Measurements from ENCODE around the gene JMJD7. TPM values are rescaled to one million over a fixed set of nuclear protein-coding genes. Genes with fewer than 3 reads are reported as not detected.

The JMJD7 gene
- total RNA-seq, 1 donor from 2014 or later = 14.3 TPM

DNA sequence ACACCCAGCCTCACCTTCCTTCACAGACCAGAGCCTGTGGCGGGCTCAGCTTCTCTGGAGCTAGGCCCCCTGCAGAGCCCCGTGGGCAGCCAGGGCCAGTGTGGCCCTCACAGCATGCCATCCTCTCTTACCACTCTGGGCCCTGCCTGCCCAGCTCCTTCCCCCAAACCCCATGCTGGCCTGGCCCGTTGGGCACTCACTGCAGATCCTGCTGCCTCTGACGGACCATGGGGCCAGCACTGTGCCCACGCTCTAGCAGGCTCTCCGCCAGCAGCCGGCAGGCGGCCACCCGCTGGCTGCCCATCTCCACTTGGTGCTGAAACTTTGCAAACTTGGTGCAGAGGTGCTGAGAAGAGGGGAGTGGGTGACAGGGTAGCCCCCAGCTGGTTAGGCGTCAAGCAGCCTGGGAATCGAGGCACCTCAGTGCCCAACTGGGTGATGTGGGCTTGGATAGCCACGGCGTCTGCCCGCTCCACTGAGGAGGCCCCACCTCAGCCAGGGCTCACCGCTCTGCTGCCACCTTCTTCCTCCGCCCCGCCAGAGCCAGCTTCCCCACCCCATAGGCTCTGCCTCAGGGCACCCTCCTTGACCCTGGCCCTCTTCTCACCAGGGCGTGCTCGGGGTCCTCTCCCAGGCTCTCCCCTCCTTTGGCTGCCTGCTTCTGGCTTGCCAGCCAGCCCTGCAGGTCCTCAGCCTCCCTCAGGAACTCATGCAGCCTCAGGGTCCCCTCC lies 43.4 kb downstream of the JMJD7 start:
- DNase-seq (no peak), ATAC-seq (ENCODE audit: poor library complexity) (peak; percentile 11)
- intact Hi-C loops (cut with DNase I) = no loop called here

DNA sequence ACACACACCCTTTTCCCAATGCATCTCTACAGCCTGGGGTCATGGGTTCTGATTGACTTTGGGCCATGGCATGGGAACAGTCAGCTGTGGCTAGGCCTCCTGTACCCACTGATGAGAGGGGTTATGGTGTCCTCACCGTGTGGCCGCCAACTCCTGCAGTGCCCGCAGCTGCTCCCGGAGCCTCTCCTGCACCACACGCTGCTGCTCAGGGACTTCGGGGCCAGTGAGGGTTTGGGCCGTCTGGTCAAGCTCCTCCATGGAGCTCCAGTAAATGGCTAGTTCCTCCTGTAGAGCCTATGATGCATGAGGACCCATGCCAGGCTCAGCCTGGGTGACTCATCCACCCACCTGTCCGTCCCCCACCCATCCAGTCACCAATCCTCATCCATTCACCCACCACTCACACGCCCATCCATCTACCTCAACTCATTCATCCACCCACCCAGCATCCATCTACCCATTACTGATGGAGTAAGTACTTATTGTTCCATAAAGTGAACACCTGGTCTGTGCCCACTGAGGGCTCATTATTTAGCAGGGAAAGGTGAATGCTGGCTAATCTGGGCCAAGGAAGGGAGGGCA lies 44.4 kb downstream of the JMJD7 start:
- intact Hi-C loops (cut with DNase I) = no loop called here
- DNase-seq (no peak), ATAC-seq (ENCODE audit: poor library complexity) (no peak)

DNA sequence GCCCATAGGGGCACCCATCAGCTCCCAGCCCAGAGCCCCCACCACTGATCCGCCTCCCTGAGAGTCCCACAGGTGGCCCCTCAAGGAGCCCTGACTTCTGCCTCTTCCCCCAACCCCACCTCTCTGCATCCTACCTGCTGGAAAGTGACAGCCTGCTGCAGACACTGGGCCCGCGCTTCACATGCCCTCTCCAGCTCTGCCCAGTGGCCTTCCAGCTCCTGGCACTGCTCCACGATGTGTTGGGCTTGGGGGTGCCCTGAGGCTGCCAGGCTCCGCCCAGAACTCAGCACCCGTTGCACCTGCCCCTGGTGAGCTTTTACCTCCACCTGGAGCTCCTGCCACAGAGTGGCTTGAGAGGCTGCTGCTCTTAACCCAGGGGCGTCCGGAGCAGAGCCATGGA lies 45.8 kb downstream of the JMJD7 start:
- no peak for ATAC-seq (ENCODE audit: poor library complexity)
- DNase-seq = no peak
- intact Hi-C loops (cut with DNase I) = no loop called here

DNA sequence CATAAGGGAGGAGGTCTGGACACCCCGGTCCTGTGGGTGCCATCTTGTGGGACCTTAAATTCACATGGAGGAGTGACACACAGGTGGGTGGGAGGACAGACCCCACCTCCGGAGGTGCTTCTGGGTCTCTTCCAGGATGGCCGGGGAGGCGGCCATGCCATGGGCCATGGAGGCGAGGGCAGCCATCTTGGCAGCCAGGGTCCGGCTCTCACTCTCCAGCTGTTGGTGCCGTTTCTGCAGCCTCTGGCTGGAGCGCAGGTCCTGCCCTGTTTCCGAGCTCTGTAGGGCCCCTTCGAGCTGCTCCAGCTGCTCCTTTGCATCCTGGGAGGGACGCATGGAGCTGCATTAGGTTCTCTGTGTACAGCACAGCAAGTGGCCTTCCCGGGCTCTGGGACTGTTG lies 46.8 kb downstream of the JMJD7 start:
- DNase-seq (no peak), ATAC-seq (ENCODE audit: poor library complexity) (no peak)
- intact Hi-C loops (cut with DNase I) = no loop called here

DNA sequence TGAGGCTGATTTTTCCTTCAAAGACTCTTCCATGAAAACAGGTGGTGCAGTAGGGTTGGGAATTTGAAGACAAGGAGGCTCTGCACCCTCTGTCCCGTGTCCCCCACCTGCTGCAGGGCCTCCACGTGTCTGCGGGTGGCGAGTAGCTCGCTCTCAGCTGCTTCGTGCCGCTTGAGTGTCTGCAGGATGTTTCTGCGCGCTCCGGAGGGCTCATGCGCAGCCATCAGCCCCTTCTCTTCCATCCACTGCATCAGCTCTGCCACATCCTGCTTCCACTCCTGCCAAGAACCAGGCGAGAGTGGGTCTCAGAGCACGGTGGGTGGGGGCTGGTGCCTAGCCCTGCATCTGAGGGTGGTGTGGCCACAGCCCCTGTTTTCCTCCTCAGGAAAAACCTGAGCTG lies 48.1 kb downstream of the JMJD7 start:
- ATAC-seq (ENCODE audit: poor library complexity) = no peak
- DNase-seq = no peak
- intact Hi-C loops (cut with DNase I) = no loop called here

DNA sequence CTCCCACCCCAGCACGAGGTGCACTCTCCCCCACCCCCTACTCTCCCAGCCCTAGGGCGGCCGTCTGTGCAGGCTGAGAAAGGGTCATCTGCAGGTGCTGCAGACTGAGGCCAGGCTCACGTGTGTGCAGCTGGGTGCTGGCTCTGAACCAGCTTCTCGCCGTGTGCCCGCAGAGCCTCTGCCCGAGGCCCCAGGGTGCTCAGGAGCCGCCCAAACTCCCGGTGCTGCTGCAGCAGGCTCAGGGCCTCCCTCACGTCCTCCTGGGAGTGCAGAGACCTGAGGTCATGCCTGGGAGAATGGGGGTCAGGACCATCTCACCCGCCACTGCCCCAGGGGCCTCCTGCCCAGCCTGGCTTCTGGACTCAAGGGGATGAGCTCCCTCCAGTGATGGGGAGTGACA lies 48.8 kb downstream of the JMJD7 start:
- ATAC-seq (ENCODE audit: poor library complexity) = no peak
- intact Hi-C loops (cut with DNase I) = no loop called here
- no peak for DNase-seq

DNA sequence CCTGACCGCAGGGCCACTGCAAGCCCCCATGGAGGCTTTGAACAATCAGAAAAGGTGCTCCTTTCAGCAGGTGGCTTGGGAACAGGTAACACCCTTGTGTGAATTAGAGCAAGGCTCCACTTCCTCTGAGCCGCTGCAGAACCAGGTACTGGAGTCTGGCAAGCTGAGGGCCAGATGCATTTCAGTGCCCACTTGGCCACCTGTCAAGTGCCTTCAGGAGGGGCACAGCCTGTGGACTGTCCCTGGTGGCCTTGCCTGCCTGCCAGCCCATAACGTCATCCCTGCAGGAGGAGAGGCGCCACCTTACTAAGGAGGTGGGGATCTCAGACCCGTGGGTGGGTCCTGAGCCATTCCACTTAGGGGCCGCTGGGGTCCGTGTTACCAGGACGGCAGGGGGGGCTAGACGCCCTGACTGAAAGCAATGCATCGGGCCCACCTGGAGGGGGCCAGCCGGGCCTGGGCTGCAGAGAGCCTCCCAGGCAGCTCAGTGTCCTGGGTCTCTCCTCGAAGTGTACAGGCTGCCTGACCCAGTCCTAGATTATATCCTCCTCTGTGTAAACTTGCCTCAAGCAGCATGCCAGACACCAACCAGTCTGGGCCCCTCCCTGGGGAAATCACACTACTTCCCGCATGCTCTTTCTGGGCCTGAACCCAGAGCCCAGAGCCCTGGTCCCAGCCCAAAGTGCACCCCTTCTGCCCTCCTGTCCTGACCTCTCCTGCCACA lies 49.9 kb downstream of the JMJD7 start:
- no peak for DNase-seq
- intact Hi-C loops (cut with DNase I) = no loop called here
- no peak for ATAC-seq (ENCODE audit: poor library complexity)

DNA sequence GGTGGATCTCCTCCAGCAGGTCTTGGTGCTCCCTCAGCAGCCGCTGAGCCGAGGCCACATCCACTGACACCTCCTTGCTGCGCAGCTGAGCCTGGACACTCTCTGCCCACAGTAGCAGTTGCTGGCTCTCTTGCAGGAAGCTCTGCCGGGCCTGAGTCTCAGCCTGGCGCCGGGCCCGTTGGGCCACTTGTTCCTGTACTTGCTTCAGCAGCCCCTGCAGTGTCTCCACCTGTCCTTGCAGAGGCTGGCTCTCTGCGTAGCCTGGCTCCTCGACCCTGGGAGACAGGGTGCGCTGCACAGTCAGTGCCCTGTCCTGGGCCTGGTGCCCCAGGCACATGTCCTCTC lies 50.4 kb downstream of the JMJD7 start:
- ATAC-seq (ENCODE audit: poor library complexity) (peak; percentile 63), DNase-seq (peak; percentile 80)
- intact Hi-C loops (cut with DNase I) = no loop called here

DNA sequence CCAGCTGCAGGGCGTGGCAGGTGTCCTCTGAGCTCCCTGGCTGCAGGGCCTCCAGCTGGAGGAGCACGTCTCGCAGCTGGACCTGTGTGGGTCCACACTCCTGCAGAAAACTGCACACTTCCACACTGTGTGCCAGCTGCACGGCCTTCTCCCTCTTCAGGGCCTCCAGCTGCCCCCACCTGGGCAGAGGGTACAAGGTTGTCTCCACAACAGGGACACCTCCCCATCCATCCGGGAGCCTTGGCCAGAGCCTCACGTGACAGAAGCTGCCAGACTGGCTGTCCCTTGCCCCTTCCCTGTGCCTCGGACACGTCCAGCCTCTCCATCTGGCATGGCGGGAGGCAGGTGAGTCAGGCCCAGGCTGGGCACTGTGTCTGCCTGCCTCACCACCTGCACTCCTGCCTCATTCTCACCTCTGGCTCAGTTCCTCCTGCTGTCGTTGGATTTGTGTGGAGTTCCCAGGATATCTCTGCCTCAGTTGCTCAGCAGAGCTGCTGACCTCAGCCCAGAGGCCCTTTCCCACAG lies 51.5 kb downstream of the JMJD7 start:
- DNase-seq = no peak

DNA sequence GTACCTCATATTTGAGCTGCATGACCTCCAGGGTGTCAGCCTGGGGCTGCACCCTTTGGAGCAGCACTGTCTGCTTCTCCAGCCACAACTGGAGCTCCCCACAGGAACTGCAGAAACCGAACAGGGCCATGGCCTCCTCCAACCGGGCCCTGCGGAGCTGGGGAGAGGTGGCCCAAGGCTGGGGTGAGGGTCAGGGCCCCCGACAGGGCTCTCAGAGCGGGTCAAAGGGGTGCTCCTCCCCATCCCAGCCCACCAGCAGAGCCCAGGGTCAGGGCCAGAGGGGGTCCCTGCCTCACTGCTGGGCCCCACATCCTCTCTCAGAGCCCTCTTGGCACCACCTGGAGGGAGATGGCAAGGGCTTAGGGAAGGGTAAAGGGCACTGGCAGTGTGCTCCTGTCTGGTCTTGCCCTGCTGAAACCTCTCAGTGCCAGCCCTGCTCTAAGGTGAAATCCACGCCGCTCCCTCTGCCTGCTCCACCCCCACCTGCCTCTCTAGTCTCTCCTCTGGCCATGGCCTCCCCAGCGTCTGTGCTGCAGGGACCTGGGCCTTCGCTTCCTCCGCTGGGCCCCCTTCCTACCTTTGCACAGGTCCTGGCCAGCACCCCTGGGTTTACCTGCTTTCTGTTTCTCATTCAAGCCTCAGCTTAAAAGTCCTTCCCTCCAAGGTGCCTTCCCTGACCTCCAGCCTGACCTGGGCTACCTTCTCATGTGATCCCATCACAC lies 52.4 kb downstream of the JMJD7 start:
- intact Hi-C loops (cut with DNase I) = no loop called here
- DNase-seq (no peak), ATAC-seq (ENCODE audit: poor library complexity) (no peak)

More for the DNA sequence above, 51.5 kb downstream of the JMJD7 start:
- no peak for ATAC-seq (ENCODE audit: poor library complexity)
- intact Hi-C loops (cut with DNase I) = no loop called here

DNA sequence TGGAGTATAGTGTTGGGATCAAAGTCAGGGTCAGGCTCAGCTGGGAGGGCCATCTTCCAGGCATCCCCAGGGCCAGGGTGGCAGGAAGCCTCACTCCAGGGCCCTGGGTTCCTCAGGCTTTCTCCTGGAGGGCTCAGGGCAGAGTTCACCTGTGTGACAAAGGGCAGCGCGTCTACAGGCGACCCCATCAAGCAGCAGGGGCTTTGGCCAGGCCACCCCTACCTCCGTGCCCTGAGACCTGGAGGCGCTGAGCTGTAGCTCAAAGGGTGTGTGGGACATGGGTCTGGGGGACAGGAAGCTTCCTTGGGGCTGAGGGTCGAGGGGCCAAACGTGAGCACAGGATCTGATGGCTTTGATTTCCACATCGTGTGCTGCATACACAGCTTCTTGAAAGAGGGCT lies 53.2 kb downstream of the JMJD7 start:
- DNase-seq (no peak), ATAC-seq (ENCODE audit: poor library complexity) (no peak)
- intact Hi-C loops (cut with DNase I) = no loop called here

DNA sequence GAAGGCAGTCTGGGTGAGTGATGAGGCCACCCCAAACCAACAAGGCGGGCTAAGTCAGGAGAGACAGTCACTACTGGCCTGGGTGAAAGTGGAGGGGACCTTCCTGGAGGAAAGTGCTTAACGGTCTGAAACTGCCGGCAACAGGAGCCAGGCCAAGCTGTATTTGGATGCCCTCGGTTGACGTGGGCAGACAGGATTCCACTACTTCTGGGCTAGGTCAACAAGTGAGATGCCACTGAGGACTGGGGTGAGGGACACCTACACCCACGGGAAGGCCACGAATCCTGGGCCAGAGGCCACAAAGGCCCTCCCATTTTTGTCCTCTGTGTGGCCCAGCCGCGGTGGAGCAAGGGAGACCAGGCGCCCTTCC lies 53.6 kb downstream of the JMJD7 start:
- DNase-seq (no peak), ATAC-seq (ENCODE audit: poor library complexity) (peak; percentile 32)
- intact Hi-C loops (cut with DNase I) = no loop called here

DNA sequence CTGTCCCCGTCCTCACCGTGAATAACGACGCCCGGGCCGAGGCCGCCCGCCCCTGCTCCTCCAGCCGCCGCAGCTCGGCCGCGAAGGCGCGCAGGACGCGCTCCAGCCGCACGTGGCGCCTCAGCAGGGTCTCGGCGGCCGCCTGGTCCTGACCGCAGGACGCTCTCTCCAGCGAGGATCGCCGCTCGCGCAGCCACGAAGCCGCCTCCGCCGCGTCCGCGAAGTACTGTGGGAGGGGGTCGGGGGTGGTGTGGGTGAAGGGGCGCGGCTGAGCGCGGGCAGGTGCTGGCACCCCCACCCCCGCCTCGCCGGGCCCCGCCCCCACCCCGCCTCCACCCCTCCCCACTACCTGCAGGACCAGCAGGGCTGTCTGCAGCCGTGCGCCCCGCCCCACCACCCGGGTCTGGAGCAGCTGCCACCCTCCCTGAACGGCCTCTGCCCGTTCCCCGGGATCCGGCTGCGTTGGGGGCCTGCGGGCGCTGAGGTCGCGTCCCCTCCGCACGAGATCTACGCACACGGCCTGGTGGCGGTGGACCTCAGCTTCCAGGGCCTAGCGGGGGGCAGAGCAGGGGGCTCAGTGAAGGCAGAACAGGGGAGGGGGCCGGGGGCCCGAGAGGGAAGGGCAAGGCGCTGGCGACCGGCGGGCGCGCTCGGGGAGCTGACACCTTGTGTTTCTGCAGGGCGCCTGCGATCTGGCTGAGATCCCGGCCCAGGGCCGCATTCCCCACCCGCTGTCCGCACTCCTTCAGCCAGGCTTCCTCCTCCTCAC lies 54.2 kb downstream of the JMJD7 start:
- peak; percentile 70 for DNase-seq
- intact Hi-C loops (cut with DNase I) = no loop called here
- ATAC-seq (ENCODE audit: poor library complexity) = peak; percentile 73

DNA sequence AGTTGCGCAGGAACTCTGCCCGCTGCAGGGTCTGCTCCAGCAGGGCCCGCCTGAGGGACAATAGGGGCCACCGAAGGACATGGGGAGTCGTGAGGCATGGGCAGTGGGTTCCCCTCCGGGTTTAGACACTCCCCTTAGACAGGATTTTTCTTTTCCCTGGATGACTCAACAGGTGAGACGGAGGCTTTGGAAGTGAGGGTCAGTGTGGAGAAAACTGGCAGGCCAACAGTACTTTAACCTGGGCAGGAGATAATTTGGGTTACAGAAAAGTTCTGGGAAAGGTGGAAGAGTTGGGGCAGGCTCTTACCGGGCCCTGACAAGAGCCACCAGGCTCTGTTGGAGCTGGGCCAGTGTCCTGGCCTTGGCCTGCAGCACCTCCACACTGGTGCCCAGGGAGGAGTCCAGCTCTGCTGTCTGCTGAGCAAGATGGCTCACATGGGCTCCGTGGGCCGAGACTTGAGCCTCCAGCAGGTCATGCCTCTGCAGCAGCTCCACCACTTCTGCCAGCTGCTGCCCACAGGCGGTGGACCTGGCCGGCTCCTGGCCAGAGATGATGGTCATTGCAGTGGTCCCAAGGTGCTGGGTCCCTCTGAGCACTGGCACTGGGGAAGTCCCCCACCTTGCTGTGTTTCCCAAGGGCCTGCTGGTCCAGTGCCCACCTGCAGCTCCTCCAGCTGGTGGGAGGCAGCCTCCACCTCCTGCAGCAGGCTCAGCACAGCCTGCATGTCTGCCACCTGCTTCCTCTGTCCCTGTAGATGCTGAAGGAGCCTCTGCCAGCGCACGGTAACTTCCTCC lies 55.0 kb downstream of the JMJD7 start:
- intact Hi-C loops (cut with DNase I) = no loop called here
- ATAC-seq (ENCODE audit: poor library complexity) = peak; percentile 59
- DNase-seq = peak; percentile 55

DNA sequence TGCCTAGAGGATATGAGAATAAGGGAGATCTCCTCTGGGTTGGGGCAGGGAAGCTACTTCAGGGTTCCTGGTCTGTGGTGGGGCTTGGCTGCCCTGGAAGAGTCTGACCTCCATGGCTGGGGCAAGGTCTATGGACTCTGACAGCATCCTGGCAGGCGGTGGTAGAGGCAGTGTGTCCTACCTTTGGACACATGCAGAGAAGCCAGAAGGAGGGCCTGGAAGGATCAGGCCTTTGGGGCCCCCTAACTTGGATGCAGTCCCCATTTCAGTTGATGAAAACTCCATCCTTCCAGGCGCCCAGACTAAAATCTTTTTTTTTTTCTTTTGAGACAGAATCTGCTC lies 55.6 kb downstream of the JMJD7 start:
- ATAC-seq (ENCODE audit: poor library complexity) = no peak
- intact Hi-C loops (cut with DNase I) = no loop called here
- DNase-seq = no peak

DNA sequence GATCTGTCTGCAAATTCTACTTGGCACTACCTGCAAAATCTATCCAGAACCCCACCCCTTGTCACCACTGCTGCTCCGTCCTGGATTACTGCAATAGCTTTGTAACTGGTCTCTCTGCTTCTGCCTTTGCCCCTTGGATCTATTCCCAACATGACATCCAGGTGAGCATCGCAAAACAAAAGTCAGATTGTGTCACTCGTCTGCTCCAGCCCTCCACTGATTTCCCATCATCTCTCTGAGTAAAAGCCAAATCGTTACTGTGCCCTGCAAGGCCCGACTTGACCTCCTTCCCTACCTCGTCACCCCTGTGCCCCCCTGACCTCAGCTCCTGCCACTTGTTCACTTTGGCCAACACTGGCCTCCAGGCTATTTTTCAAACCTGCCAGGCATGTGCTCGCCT lies 56.6 kb downstream of the JMJD7 start:
- DNase-seq (no peak), ATAC-seq (ENCODE audit: poor library complexity) (no peak)
- intact Hi-C loops (cut with DNase I) = no loop called here

DNA sequence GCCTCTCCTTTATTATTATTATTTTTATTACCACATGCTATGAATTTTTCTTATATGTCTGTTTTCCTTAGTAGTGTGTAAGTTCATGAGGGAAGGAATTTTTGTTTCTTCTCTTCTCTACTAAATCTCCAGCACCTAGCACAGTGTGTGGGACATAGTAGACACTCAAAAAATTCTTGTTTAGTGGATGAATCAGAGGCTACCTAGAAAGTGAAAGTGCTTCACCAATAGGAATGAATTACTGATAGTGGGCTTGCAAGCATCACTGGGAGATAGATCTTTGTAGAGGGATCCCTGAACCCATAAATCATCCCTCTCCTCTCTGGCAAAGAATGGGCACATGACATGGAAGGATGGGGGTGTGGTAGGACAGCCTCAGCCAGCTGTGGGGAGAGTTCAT lies 57.4 kb downstream of the JMJD7 start:
- intact Hi-C loops (cut with DNase I) = no loop called here
- DNase-seq (no peak), ATAC-seq (ENCODE audit: poor library complexity) (no peak)

DNA sequence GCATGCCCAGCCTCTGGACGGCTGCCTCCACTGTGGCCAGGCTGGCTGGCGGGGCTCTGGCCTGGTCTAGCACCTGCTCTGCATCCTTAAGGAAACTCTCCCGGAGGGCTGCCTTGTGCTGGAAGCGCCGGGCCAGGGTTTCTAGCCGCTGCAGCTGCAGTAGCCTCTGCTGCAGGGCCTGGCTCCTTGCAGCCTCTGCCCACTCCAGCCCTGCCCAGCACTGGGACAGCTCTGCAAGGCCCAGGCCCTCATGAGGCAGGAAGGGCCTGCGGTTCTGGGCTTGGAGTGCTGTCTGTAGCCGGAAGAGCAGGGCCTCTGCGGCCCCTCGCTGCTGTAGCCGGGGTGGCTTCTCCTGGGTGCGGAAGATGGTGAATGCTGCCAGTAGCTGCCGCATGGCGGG lies 57.9 kb downstream of the JMJD7 start:
- ATAC-seq (ENCODE audit: poor library complexity) (no peak), DNase-seq (no peak)
- intact Hi-C loops (cut with DNase I) = no loop called here
